Esophagus muscularis mucosa (tissue), 4 donors: ENCODE measurements around the gene ZNF438. TPM values are rescaled to one million over a fixed set of nuclear protein-coding genes. Genes with fewer than 3 reads are reported as not detected.

Experiments
- DNase-seq: peaks from one replicate; pipeline ENCODE4 v3.0.0-alpha.2; 2017; ENCODE audit errors: extremely low spot score
- H3K27ac ChIP-seq, 4 donors: fragments of 200-600 bp; sonication (generic); replicated peaks in 1 of 4; 1 replicate in 3 of 4; 2 replicates in 1 of 4; pipeline ENCODE4 v1.5.1; 2016 to 2019; ENCODE audit warnings: mild to moderate bottlenecking in 1 of 4
- H3K27me3 ChIP-seq, 4 donors: fragments of 200-600 bp; sonication (generic); one replicate each; pipeline versions ENCODE4 v1.5.1 to v1.6.0; 2016 to 2019
- H3K36me3 ChIP-seq, 4 donors: fragments of 200-600 bp; sonication (generic); one replicate each; pipeline ENCODE4 v1.5.1; 2016 to 2019
- H3K4me1 ChIP-seq, 4 donors: fragments of 200-600 bp; sonication (generic); one replicate each; pipeline ENCODE4 v1.5.1; 2016 to 2019
- H3K4me3 ChIP-seq, 4 donors: fragments of 200-600 bp; sonication (generic); 1 replicate in 2 of 4; 2 replicates in 2 of 4; pipeline ENCODE4 v1.5.1; 2016 to 2019; ENCODE audit warnings: mild to moderate bottlenecking in 4 of 4, moderate library complexity in 1 of 4
- H3K9me3 ChIP-seq, 4 donors: fragments of 200-600 bp; sonication (generic); 1 replicate in 3 of 4; 2 replicates in 1 of 4; pipeline ENCODE4 v1.5.1; 2016 to 2019
- EP300 ChIP-seq: sonication (generic); formaldehyde crosslinking; IDR thresholded peaks from one replicate; pipeline ENCODE4 v1.6.1; 2017; ENCODE audit warnings: antibody characterized with exemption
- POLR2A ChIP-seq: fragments of 450-650 bp; IDR thresholded peaks from one replicate; pipeline ENCODE4 v1.6.1; 2017; ENCODE audit warnings: antibody characterized with exemption, moderate library complexity, mild to moderate bottlenecking, low read depth
- POLR2AphosphoS5 ChIP-seq, 2 donors: sonication (generic); formaldehyde crosslinking; IDR thresholded peaks; one replicate each; pipeline ENCODE4 v1.6.1; 2017; ENCODE audit warnings: antibody characterized with exemption in 2 of 2
- WGBS: methylation state at CpG from one replicate; pipeline ENCODE4 v1.1.5; 2018; 5-methylcytosine and 5-hydroxymethylcytosine counted together
- intact Hi-C: fragments of 100-400 bp; cut with DNase I; formaldehyde crosslinking; loops from one replicate; pipeline ENCODE4 v1.15.1; 2023
- total RNA-seq, 4 donors: library from RNA; depleted of rRNA; stranded (reverse); fragments of >200 nt; gene quantifications; one replicate each; pipeline versions ENCODE4 v1.1.0 to v1.2.1, GENCODE V29; 2016
- TF ChIP-seq, protein P1 (sequence below), 3 experiments: fragments of 200-600 bp in 2 of 3; fragments of 450-650 bp in 1 of 3; sonication (generic) in 2 of 3; IDR thresholded peaks; one replicate each; pipeline ENCODE4 v1.5.1; 2017 to 2019; ENCODE audit warnings: antibody characterized with exemption in 3 of 3, mild to moderate bottlenecking in 2 of 3, moderate library complexity in 1 of 3

Gene ZNF438
- total RNA-seq, 4 donors from 2014 or later = 11.0 to 11.6 (median 11.3) TPM

DNA sequence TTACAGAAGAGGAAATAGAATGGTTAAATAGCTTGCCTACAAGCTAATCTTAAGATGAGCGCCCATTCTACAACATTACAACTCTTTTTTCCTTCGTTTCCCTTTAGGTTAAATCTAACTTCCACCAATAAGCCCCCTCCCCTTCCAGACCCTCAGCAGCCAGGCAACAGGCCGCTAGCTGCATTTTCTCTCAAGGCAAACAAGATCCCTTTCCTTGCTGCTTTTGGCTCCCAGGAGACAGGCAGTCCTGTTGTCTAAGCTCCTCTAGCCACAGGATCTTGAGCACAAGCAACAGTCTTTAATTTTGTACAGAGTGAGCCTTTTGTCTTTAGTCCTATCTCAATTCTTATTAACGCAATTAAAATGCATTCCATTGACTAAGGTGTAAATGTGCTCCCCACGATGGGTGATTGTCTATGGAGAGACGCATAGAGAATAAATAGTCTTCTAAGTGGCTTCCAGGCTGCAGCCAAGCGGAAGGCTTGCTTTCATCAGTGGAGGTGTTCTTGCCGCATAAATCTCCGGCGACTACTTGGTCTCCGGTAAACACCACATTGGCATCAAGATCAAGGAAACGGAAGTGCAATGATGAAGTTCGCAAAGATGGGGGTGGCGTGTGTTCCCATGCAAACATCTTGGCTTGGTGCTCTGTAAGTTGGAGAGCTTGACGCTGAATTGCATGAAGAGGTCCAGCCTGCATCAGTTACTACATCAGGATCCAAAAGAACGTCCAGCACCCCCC, 220.2 kb downstream of the ZNF438 start:
- Histone ChIP-seq H3K36me3 (no peaks in the 10 kb centered on the region), H3K27me3 (no peaks in the 10 kb centered on the region), H3K27ac (peak overlapping the region; percentile 63 to 82 (median 73)), H3K9me3 (no peaks in the 10 kb centered on the region), H3K4me1 (peaks cover 31 to 58% (median 46%) of the 10 kb centered on the region in 4 donors), H3K4me3 (peak overlapping the region in 2 of 4 donors; percentile 26 to 29)
- TF ChIP-seq POLR2A (no peak), POLR2AphosphoS5 (IDR thresholded peaks at IDR 0.05) (peak; percentile 35 to 46)
- WGBS = 44% methylated on average over 16 of the region's 16 CpGs
- DNase-seq = no peak
- intact Hi-C loops = no loop called here

DNA sequence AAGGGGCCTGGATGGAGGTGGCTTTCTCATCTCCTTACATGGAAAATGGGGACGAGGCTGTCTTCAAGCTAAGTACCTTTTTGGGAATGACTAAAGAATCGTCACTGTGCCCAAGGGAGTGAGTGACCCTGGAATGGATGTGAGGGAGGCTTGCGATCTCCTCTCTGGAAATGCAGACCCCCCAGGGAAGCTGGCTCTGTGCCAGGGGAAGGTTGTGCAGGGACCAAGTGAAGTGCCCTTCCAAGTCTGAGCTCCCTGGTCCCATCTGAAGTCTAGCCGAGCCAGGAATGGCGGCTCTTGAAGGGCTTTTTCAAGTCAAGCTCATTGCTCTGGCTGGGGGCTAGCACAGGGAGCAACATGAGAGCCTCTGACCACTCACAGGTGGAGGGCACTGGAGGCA, 221.2 kb downstream of the ZNF438 start:
- Histone ChIP-seq H3K4me1 (peaks cover 28 to 50% (median 39%) of the 10 kb centered on the region in 4 donors), H3K27me3 (no peaks in the 10 kb centered on the region), H3K36me3 (no peaks in the 10 kb centered on the region), H3K4me3 (no peak overlapping the region), H3K9me3 (no peaks in the 10 kb centered on the region), H3K27ac (peak overlapping the region in 2 of 4 donors; percentile 32 to 82)
- DNase-seq = no peak
- TF ChIP-seq, protein P1, sequence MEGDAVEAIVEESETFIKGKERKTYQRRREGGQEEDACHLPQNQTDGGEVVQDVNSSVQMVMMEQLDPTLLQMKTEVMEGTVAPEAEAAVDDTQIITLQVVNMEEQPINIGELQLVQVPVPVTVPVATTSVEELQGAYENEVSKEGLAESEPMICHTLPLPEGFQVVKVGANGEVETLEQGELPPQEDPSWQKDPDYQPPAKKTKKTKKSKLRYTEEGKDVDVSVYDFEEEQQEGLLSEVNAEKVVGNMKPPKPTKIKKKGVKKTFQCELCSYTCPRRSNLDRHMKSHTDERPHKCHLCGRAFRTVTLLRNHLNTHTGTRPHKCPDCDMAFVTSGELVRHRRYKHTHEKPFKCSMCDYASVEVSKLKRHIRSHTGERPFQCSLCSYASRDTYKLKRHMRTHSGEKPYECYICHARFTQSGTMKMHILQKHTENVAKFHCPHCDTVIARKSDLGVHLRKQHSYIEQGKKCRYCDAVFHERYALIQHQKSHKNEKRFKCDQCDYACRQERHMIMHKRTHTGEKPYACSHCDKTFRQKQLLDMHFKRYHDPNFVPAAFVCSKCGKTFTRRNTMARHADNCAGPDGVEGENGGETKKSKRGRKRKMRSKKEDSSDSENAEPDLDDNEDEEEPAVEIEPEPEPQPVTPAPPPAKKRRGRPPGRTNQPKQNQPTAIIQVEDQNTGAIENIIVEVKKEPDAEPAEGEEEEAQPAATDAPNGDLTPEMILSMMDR (IDR thresholded peaks at IDR 0.05) = no peak
- TF ChIP-seq EP300 (no peak), POLR2A (no peak), POLR2AphosphoS5 (IDR thresholded peaks at IDR 0.05) (no peak)
- intact Hi-C loops = no loop called here
- 97% methylated on average over 4 of the region's 5 CpGs for WGBS

DNA sequence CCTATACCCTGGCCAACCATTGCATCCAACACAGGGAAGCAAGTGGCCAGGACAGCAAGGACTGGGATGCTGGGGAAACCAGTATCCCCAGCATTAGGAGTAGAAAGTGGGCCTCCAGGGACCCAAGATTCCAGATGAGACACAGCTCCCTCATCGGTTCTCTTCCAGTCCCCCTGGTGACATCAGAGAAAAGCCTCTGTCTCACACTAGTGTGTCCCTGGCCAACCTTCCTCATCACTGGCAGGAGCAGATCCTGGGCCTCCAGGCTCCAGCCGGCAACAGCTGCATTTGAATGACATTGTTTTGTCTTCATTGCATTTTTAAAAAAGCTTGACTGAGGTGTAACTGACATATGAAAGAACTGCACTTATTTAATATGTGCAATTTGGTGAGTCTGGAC, 224.8 kb downstream of the ZNF438 start:
- H3K27ac ChIP-seq = no peak overlapping the region
- peaks cover 8 to 44% (median 33%) of the 10 kb centered on the region in 4 donors for H3K4me1 ChIP-seq
- TF ChIP-seq POLR2A = no peak
- TF ChIP-seq, protein P1 (IDR thresholded peaks at IDR 0.05) = no peak
- TF ChIP-seq POLR2AphosphoS5 (IDR thresholded peaks at IDR 0.05) = no peak
- no peak for TF ChIP-seq EP300
- H3K36me3 ChIP-seq = no peaks in the 10 kb centered on the region
- H3K27me3 ChIP-seq = no peaks in the 10 kb centered on the region
- DNase-seq = no peak
- intact Hi-C loops = no loop called here
- H3K4me3 ChIP-seq = no peak overlapping the region
- 37% methylated on average over 2 of the region's 2 CpGs for WGBS
- H3K9me3 ChIP-seq = no peaks in the 10 kb centered on the region

DNA sequence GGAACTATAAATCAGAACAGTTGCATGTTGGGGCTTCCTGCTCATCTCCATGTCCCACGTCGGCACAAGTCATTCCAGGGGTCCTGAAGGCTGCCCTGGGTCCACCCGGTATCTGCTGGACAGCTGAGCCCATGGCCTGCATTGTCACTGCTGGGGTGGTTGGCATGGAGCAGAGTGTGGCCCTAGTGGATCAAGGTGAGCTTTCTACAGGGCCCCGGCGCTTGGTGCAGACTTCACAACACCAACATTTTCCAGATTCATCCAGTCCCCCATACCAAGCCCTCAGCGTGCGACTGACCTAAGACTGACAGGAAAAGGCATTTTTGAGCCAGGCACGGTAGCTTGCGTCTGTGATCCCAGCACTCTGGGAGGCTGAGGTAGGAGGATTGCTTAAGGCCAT, 226.6 kb downstream of the ZNF438 start:
- H3K27ac ChIP-seq = peak overlapping the region; percentile 11 to 71 (median 52)

DNA sequence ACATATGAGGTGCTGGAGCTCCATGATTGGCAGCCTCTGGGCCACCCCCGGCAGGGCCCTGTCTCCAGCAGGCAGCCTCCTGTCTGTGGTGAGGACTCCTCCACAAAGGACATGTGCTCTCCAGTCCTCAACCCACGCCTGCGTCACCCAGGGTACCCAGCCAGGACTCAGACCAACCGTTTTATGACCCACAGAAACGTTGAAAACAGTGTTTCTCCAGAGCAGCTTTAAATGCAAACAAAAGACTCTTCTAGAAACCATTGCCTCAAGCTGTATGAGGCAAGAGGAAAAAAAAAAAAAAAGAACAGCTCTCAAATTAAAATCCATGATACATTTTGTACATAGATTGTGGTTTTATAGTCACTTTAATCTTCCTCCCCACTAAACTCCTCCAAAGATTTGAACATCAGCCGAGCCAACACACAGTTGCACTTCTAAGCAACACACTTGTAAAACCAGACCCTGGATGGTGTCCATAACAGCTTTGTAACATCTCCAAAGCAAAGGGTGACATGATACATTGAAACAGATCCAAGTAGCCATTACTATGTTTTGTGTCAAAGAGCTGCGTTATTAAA, 227.1 kb downstream of the ZNF438 start:
- H3K9me3 ChIP-seq = no peaks in the 10 kb centered on the region
- peak overlapping the region; percentile 43 to 71 (median 62) for H3K27ac ChIP-seq
- no peak for TF ChIP-seq EP300
- no peak for TF ChIP-seq POLR2A
- peak in 1 of 2 donors; percentile 6 for TF ChIP-seq POLR2AphosphoS5 (IDR thresholded peaks at IDR 0.05)
- TF ChIP-seq, protein P1 (IDR thresholded peaks at IDR 0.05) = no peak
- no peaks in the 10 kb centered on the region for H3K36me3 ChIP-seq
- intact Hi-C loops = no loop called here
- no peaks in the 10 kb centered on the region for H3K27me3 ChIP-seq
- WGBS = 31% methylated on average over 7 of the region's 7 CpGs
- no peak for DNase-seq
- peaks cover 0 to 31% (median 22%) of the 10 kb centered on the region in 4 donors for H3K4me1 ChIP-seq
- H3K4me3 ChIP-seq = no peak overlapping the region

More for the DNA sequence above, 226.6 kb downstream of the ZNF438 start:
- H3K9me3 ChIP-seq = no peaks in the 10 kb centered on the region
- no peaks in the 10 kb centered on the region for H3K27me3 ChIP-seq
- H3K4me3 ChIP-seq = no peak overlapping the region
- intact Hi-C loops = no loop called here
- no peak for DNase-seq
- TF ChIP-seq EP300 (no peak), POLR2AphosphoS5 (IDR thresholded peaks at IDR 0.05) (no peak), POLR2A (no peak)
- TF ChIP-seq, protein P1 (IDR thresholded peaks at IDR 0.05) = no peak
- 76% methylated on average over 8 of the region's 9 CpGs for WGBS
- no peaks in the 10 kb centered on the region for H3K36me3 ChIP-seq
- peaks cover 0 to 31% (median 22%) of the 10 kb centered on the region in 4 donors for H3K4me1 ChIP-seq
